ENCODE measurements around the gene HSDL2. TPM values are rescaled to one million over a fixed set of nuclear protein-coding genes. Genes with fewer than 3 reads are reported as not detected.

HSDL2 gene
- total and polyA plus RNA-seq, 10 of the 15 experiments (the other 5 are each of a cell fraction or from before 2014, with no cell fraction given), result 20.9 to 46.1 (median 27.0) TPM

- no peaks in the 10 kb centered on the region for H3K27me3 ChIP-seq (replicated peaks in 1 of 2; ENCODE audit: control insufficient read depth in 2 of 2, insufficient read depth in 2 of 2, low read length in 1 of 2)
- H3K9ac ChIP-seq (ENCODE audit: control insufficient read depth, insufficient read depth, low read length), result no peak overlapping the region
- POLR2A ChIA-PET, result interaction anchor here (0.7 to 0.8 kb wide), 3 partner anchors 9 to 775 kb away, joined by 4 to 6 read pairs (median 5); no protein-coding TSS in a partner anchor
- no peaks in the 10 kb centered on the region; the same call in 2 of the 3 replicates for H3K9me3 ChIP-seq (replicated peaks; ENCODE audit: control insufficient read depth, insufficient read depth, low read length)
- BruUV-seq (replicated peaks), result no TSS peak
- H3K36me3 ChIP-seq (ENCODE audit: control insufficient read depth in 2 of 2, insufficient read depth in 2 of 2, low read length in 1 of 2), result no peaks in the 10 kb centered on the region
- no peak overlapping the region for H3K4me3 ChIP-seq
- no peak overlapping the region for H3K4me2 ChIP-seq (ENCODE audit: control insufficient read depth, insufficient read depth)
- H2AFZ ChIP-seq (ENCODE audit: control insufficient read depth, low read depth, low read length), result no peak overlapping the region
- no peak for ATAC-seq
- no peak overlapping the region for H3K27ac ChIP-seq (ENCODE audit: control insufficient read depth, insufficient read depth)
- no peaks in the 10 kb centered on the region for H4K20me1 ChIP-seq (ENCODE audit: control insufficient read depth, insufficient read depth)
- no peak for FAIRE-seq
- SMC1A ChIA-PET (ENCODE audit: uncharacterized antibody, unreplicated experiment), result interaction anchor here (0.7 to 1.7 kb wide), 2 partner anchors 11 to 431 kb away, joined by 3 to 4 read pairs; no protein-coding TSS in a partner anchor
- CTCF ChIA-PET, result interaction anchor here (0.7 kb wide), 1 partner anchor 345 kb away, joined by 5 read pairs; no protein-coding TSS in a partner anchor
- no peak for DNase-seq (ENCODE audit: low read depth, low spot score)
- intact Hi-C loops (cut with micrococcal nuclease; ENCODE audit: unreplicated experiment), result no loop called here
- RAD21 ChIA-PET (ENCODE audit: unreplicated experiment), result no interaction called here
- no peaks in the 10 kb centered on the region for H3K79me2 ChIP-seq (ENCODE audit: control insufficient read depth, insufficient read depth, low read length)
- in situ Hi-C loops (cut with MboI), result no loop called here
- H3K4me1 ChIP-seq (ENCODE audit: control insufficient read depth, insufficient read depth, low read length), result no peaks in the 10 kb centered on the region
- TF ChIP-seq RAD21 (IDR thresholded peaks at IDR 0.05; ENCODE audit: insufficient read depth, low read depth, low read length) (no peak), BRCA1 (IDR thresholded peaks at IDR 0.05; ENCODE audit: low read depth, low read length) (no peak), BCL11A (IDR thresholded peaks at IDR 0.05; ENCODE audit: low read depth, low read length) (no peak), BCLAF1 (IDR thresholded peaks at IDR 0.05) (no peak), SMC3 (IDR thresholded peaks at IDR 0.05; ENCODE audit: borderline replicate concordance, low read length) (no peak), SPI1 (IDR thresholded peaks at IDR 0.05; ENCODE audit: borderline replicate concordance, insufficient read depth, low read depth, low read length) (no peak), EGR1 (IDR thresholded peaks at IDR 0.05; ENCODE audit: borderline replicate concordance in 1 of 2, low read depth in 2 of 2, low read length in 2 of 2) (no peak), SREBF1 (IDR thresholded peaks at IDR 0.05; ENCODE audit: low read length) (no peak), LARP7 (IDR thresholded peaks at IDR 0.05) (no peak), SKIL (IDR thresholded peaks at IDR 0.05; ENCODE audit: low read depth, poor library complexity, severe bottlenecking) (no peak), ZNF687 (IDR thresholded peaks at IDR 0.05) (no peak), CHD1 (IDR thresholded peaks at IDR 0.05; ENCODE audit: low read depth, low read length) (no peak), YY1 (IDR thresholded peaks at IDR 0.05; ENCODE audit: low read depth, low read length) (no peak), SRF (IDR thresholded peaks at IDR 0.05; ENCODE audit: low read depth in 2 of 2, low read length in 2 of 2) (no peak), TCF12 (IDR thresholded peaks at IDR 0.05; ENCODE audit: low read depth, low read length) (no peak)
Observed at GRCh38 chr9:112479221-112479620, 99.3 kb downstream of the HSDL2 start.
